Measurements from ENCODE around the gene LHX6.

LHX6 gene

GRCh38 chr9:122176916-122177315 is 51.8 kb downstream of the LHX6 start:
- no peak for DNase-seq
- in situ Hi-C loops (cut with HindIII; ENCODE audit: low pct_ligation_motif_present, low pct_unique_long_range_greater_than_20kb, low sequenced_read_pairs), result no loop called here

GRCh38 chr9:122173670-122174069 is 55.1 kb downstream of the LHX6 start:
- DNase-seq, result no peak
- in situ Hi-C loops (cut with HindIII; ENCODE audit: low pct_ligation_motif_present, low pct_unique_long_range_greater_than_20kb, low sequenced_read_pairs), result no loop called here

- in situ Hi-C loops (cut with HindIII; ENCODE audit: low pct_ligation_motif_present, low pct_unique_long_range_greater_than_20kb, low sequenced_read_pairs), result no loop called here
These were observed 56.6 kb downstream of the LHX6 start for GRCh38 chr9:122172131-122172530.

GRCh38 chr9:122168356-122168755 is 60.4 kb downstream of the LHX6 start:
- no peak for DNase-seq
- in situ Hi-C loops (cut with HindIII; ENCODE audit: low pct_ligation_motif_present, low pct_unique_long_range_greater_than_20kb, low sequenced_read_pairs), result no loop called here

More at GRCh38 chr9:122172131-122172530, 56.6 kb downstream of the LHX6 start:
- DNase-seq, result no peak

- DNase-seq, result no peak
- in situ Hi-C loops (cut with HindIII; ENCODE audit: low pct_ligation_motif_present, low pct_unique_long_range_greater_than_20kb, low sequenced_read_pairs), result no loop called here
These were observed 64.5 kb downstream of the LHX6 start for GRCh38 chr9:122164286-122164685.

- in situ Hi-C loops (cut with HindIII; ENCODE audit: low pct_ligation_motif_present, low pct_unique_long_range_greater_than_20kb, low sequenced_read_pairs), result no loop called here
- no peak for DNase-seq
These were observed 66.3 kb downstream of the LHX6 start for GRCh38 chr9:122162415-122162814.

GRCh38 chr9:122159925-122160246 is 68.9 kb downstream of the LHX6 start:
- in situ Hi-C loops (cut with HindIII; ENCODE audit: low pct_ligation_motif_present, low pct_unique_long_range_greater_than_20kb, low sequenced_read_pairs), result no loop called here
- no peak for DNase-seq

GRCh38 chr9:122159026-122159924 is 69.5 kb downstream of the LHX6 start, which contains the start of the genes MORN5 and NDUFA8:
Gene MORN5 (plus strand): TSS chr9:122159908. CDS start chr9:122159973, 65 bp downstream.
Gene NDUFA8 (minus strand): TSS chr9:122159779. CDS start chr9:122159677, 102 bp downstream.
- in situ Hi-C loops (cut with HindIII; ENCODE audit: low pct_ligation_motif_present, low pct_unique_long_range_greater_than_20kb, low sequenced_read_pairs), result no loop called here

GRCh38 chr9:122158202-122158601 is 70.6 kb downstream of the LHX6 start:
- in situ Hi-C loops (cut with HindIII; ENCODE audit: low pct_ligation_motif_present, low pct_unique_long_range_greater_than_20kb, low sequenced_read_pairs), result no loop called here
- DNase-seq, result peak; percentile 47

More at GRCh38 chr9:122159026-122159924, 69.5 kb downstream of the LHX6 start, which contains the start of the genes MORN5 and NDUFA8:
- DNase-seq, result peak; percentile 91

GRCh38 chr9:122155796-122156195 is 73.0 kb downstream of the LHX6 start:
- in situ Hi-C loops (cut with HindIII; ENCODE audit: low pct_ligation_motif_present, low pct_unique_long_range_greater_than_20kb, low sequenced_read_pairs), result no loop called here
- DNase-seq, result no peak

Data from ACHN (cell line).